Loucy (cell line): ENCODE results near the gene RCE1.

Source experiments
- H2AFZ ChIP-seq: fragments of 200-600 bp; sonication (generic); 2 replicates; pipeline ENCODE4 v1.6.0; 2016; ENCODE audit warnings: antibody characterized with exemption, mild to moderate bottlenecking, low read length, moderate library complexity
- H3F3A ChIP-seq: fragments of 200-600 bp; 2 replicates; pipeline ENCODE4 v1.6.0; 2016; ENCODE audit warnings: antibody characterized with exemption, low read depth, mild to moderate bottlenecking
- H3K27me3 ChIP-seq: fragments of 200-600 bp; sonication (generic); 2 replicates; pipeline ENCODE4 v1.6.1; 2014; ENCODE audit warnings: low read length, mild to moderate bottlenecking; ENCODE audit not compliant: insufficient read depth, poor library complexity, severe bottlenecking
- H3K36me3 ChIP-seq: fragments of 200-600 bp; sonication (generic); 2 replicates; pipeline ENCODE4 v1.6.1; 2016; ENCODE audit warnings: low read length; ENCODE audit not compliant: insufficient read depth
- H3K4me1 ChIP-seq: fragments of 200-600 bp; sonication (generic); 2 replicates; pipeline ENCODE4 v1.5.1; 2014; ENCODE audit warnings: low read length, mild to moderate bottlenecking; ENCODE audit not compliant: insufficient read depth, poor library complexity, severe bottlenecking
- H3K4me2 ChIP-seq: fragments of 200-600 bp; sonication (generic); 2 replicates; pipeline ENCODE4 v1.6.0; 2014; ENCODE audit warnings: antibody characterized with exemption, low read length, low read depth, mild to moderate bottlenecking; ENCODE audit not compliant: poor library complexity, severe bottlenecking
- H3K4me3 ChIP-seq: fragments of 200-600 bp; sonication (generic); 2 replicates; pipeline ENCODE4 v1.5.1; 2014; ENCODE audit warnings: low read length, mild to moderate bottlenecking, mixed read lengths; ENCODE audit not compliant: poor library complexity, severe bottlenecking
- H3K79me2 ChIP-seq: fragments of 200-600 bp; sonication (generic); 2 replicates; pipeline ENCODE4 v1.6.1; 2014; ENCODE audit warnings: low read length; ENCODE audit not compliant: insufficient read depth
- H3K9ac ChIP-seq: fragments of 200-600 bp; sonication (generic); 2 replicates; pipeline ENCODE4 v1.6.0; 2014; ENCODE audit warnings: mild to moderate bottlenecking, low read depth, low read length, moderate library complexity; ENCODE audit not compliant: poor library complexity, severe bottlenecking
- H3K9me2 ChIP-seq: fragments of 200-600 bp; sonication (generic); replicated peaks from 2 replicates; pipeline ENCODE4 v1.6.1; 2016; ENCODE audit warnings: low read depth, low read length, mixed read lengths
- H3K9me3 ChIP-seq: fragments of 200-600 bp; sonication (generic); 2 replicates; pipeline ENCODE4 v1.6.1; 2014; ENCODE audit warnings: mild to moderate bottlenecking, antibody characterized with exemption, low read length, low read depth; ENCODE audit not compliant: insufficient read depth
- H4K20me1 ChIP-seq: fragments of 200-600 bp; sonication (generic); 2 replicates; pipeline ENCODE4 v1.6.0; 2014; ENCODE audit warnings: antibody characterized with exemption, low read length, mild to moderate bottlenecking; ENCODE audit not compliant: insufficient read depth, poor library complexity, severe bottlenecking
- EZH2phosphoT487 ChIP-seq: fragments of 200-600 bp; IDR thresholded peaks from 2 replicates; pipeline ENCODE4 v1.6.1; 2018; ENCODE audit warnings: antibody characterized with exemption, mild to moderate bottlenecking, moderate library complexity, borderline replicate concordance
- TF ChIP-seq, protein P1 (sequence below): fragments of 200-600 bp; sonication (generic); conservative IDR thresholded peaks from 2 replicates; pipeline ENCODE4 v1.5.1; 2014; ENCODE audit warnings: mild to moderate bottlenecking, antibody characterized with exemption, low read length

The RCE1 gene

DNA sequence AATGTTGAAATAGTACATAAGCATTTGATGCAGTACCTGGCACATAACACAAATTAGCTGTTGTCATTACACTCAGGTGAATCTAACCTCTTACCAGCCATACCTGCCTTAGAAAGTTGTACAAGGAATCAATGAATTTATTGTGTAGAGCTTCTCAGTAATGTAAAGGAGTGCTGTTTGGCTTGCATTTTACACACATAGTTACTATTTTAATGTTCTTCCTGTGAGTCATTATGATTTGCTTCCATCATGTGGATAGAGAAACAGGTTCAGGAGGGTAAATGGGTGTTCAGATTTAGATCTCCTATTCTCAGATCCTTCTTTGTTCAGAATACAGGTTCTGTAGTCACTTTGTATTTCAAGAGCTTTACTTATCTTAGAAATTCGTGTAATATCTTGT is 27.6 kb upstream of the RCE1 start:
- Histone ChIP-seq H3K9ac (no peak overlapping the region), H3K4me3 (no peak overlapping the region), H3K27me3 (no peaks in the 10 kb centered on the region), H3K4me1 (no peaks in the 10 kb centered on the region), H3K9me3 (no peaks in the 10 kb centered on the region), H3K36me3 (no peaks in the 10 kb centered on the region), H3F3A (no peaks in the 10 kb centered on the region), H4K20me1 (no peaks in the 10 kb centered on the region), H3K79me2 (no peaks in the 10 kb centered on the region), H2AFZ (no peak overlapping the region), H3K4me2 (no peak overlapping the region), H3K9me2 (no peaks in the 10 kb centered on the region)
- TF ChIP-seq, protein P1, sequence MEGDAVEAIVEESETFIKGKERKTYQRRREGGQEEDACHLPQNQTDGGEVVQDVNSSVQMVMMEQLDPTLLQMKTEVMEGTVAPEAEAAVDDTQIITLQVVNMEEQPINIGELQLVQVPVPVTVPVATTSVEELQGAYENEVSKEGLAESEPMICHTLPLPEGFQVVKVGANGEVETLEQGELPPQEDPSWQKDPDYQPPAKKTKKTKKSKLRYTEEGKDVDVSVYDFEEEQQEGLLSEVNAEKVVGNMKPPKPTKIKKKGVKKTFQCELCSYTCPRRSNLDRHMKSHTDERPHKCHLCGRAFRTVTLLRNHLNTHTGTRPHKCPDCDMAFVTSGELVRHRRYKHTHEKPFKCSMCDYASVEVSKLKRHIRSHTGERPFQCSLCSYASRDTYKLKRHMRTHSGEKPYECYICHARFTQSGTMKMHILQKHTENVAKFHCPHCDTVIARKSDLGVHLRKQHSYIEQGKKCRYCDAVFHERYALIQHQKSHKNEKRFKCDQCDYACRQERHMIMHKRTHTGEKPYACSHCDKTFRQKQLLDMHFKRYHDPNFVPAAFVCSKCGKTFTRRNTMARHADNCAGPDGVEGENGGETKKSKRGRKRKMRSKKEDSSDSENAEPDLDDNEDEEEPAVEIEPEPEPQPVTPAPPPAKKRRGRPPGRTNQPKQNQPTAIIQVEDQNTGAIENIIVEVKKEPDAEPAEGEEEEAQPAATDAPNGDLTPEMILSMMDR = no peak
- no peak for TF ChIP-seq EZH2phosphoT487

DNA sequence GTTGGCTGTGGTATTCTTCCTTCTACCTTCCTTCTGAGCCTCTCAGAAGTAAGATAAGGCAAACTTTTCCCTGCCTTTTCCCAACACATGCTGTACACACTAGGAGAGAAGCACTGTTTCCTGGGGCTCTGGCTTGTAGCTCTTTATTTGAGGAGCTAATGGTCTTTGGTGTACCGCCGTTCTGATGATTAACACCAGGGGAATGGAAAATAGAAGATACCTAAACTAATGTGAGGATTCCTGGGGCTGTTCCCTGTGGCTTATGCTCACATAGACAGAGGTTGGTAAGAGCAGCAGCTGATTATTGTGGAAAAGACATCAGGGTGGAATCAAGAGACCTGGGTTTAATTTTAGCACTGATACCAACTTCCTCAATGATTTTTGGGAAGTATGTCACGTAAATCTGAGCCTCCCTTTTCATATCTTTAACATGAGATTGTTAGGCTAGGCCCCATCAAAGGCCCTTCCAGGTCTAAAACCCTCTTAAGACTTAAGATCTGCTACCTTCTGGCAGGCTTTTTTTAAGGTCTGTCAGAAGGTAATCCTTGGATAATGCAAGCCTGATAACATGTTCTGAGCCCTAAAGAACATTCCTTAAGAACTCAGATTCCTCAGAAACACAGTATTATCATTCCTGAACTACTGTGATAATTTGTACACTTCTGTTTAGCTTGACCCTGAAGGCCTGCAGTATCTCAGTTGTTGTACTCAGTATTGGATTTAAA is 24.8 kb upstream of the RCE1 start:
- Histone ChIP-seq H3F3A (no peaks in the 10 kb centered on the region), H4K20me1 (no peaks in the 10 kb centered on the region), H3K4me2 (no peak overlapping the region)

DNA sequence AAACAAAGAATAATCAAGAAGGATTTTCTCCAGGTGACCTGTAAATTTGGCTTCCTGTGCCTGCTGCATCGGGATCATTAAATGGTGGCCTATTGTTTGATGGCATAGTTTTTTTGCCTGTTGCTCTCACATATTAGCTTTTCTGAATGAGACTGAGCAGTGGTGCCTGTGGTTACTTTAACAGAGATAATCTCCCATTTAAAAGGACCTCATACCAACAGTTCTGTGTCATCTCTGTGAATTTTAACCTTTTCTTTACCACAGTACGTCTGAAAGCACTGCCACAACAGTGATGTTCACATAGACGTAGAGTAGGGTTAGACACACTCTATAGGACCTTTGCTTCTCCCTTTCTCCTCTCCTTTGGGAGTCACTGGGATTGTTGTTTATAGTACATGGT is 22.9 kb upstream of the RCE1 start:
- Histone ChIP-seq H3K36me3 (no peaks in the 10 kb centered on the region), H4K20me1 (no peaks in the 10 kb centered on the region), H3F3A (no peaks in the 10 kb centered on the region), H3K27me3 (no peaks in the 10 kb centered on the region), H3K4me2 (no peak overlapping the region), H3K9me3 (no peaks in the 10 kb centered on the region), H3K9ac (no peak overlapping the region), H3K4me1 (no peaks in the 10 kb centered on the region), H3K4me3 (no peak overlapping the region), H3K9me2 (no peaks in the 10 kb centered on the region), H2AFZ (no peak overlapping the region), H3K79me2 (no peaks in the 10 kb centered on the region)
- TF ChIP-seq, protein P1 = no peak
- no peak for TF ChIP-seq EZH2phosphoT487

More for the DNA sequence above, 24.8 kb upstream of the RCE1 start:
- Histone ChIP-seq H3K4me3 (no peak overlapping the region), H3K27me3 (no peaks in the 10 kb centered on the region), H3K79me2 (no peaks in the 10 kb centered on the region), H2AFZ (no peak overlapping the region), H3K9me3 (no peaks in the 10 kb centered on the region), H3K9me2 (no peaks in the 10 kb centered on the region), H3K9ac (no peak overlapping the region), H3K36me3 (no peaks in the 10 kb centered on the region), H3K4me1 (no peaks in the 10 kb centered on the region)
- no peak for TF ChIP-seq EZH2phosphoT487

DNA sequence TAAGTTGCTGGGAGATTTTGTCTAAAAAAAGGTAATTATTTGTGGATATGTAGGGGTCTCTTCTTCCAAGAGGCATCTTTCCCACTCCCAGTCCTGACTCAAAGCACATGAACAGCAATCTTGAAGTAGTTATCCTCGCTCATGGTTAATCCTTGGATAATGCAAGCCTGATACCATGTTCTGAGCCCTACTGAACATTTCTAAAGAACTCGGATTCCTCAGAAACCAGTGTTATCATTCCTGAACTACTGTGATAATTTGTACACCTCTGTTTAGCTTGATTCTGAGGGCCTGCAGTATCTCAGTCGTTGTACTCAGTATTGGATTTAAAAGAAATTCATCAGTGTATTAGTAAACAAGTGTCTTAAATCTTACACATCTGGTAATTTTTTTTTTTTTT is 22.3 kb upstream of the RCE1 start:
- H3F3A ChIP-seq = no peaks in the 10 kb centered on the region
- H3K79me2 ChIP-seq = no peaks in the 10 kb centered on the region
- no peak overlapping the region for H3K4me2 ChIP-seq
- H3K4me3 ChIP-seq = no peak overlapping the region
- H3K9me3 ChIP-seq = no peaks in the 10 kb centered on the region
- no peak for TF ChIP-seq EZH2phosphoT487
- TF ChIP-seq, protein P1 = no peak
- no peak overlapping the region for H3K9ac ChIP-seq
- no peaks in the 10 kb centered on the region for H3K4me1 ChIP-seq
- H3K36me3 ChIP-seq = no peaks in the 10 kb centered on the region
- no peaks in the 10 kb centered on the region for H3K9me2 ChIP-seq
- no peaks in the 10 kb centered on the region for H3K27me3 ChIP-seq
- no peaks in the 10 kb centered on the region for H4K20me1 ChIP-seq
- no peak overlapping the region for H2AFZ ChIP-seq
